ENCODE data around the gene PHACTR1.

DNA sequence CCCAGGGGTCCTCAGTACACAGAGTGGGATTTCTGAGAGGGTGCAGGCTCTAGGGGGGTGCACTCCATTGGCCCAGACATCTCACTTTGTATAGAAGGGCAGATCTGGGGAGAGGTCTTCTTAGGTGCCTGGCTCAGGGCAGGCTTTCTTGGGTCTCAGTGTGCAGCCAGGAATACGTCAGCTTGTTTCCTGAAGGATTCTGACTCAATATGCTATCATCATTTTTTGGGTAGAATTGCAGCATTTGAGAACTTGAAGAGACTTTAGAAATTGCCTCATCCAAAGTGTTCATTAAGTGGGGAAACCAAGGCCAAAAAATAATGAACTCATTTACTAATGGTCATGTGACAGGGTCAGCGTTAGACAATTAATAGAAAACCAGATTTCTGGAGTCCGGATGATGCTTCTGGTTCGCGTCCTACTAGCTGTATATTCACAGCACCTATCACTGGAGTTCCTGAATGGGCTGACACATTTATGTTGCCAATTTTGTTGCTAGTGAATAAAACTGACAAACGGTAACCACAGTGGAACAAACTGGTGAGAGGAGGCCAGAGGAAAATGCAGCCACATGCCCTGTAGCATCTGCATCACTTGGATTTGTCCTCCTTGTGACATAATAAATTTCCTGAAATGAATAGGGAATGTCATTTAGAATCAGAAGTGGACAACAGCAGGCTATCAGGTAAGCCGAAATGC is 372.9 kb downstream of the PHACTR1 start:
- no peak for TF ChIP-seq POLR2AphosphoS5 (IDR thresholded peaks at IDR 0.05)
- TF ChIP-seq CTCF (IDR thresholded peaks at IDR 0.05): no peak
- TF ChIP-seq POLR2A (IDR thresholded peaks at IDR 0.05): no peak
- TF ChIP-seq EP300 (IDR thresholded peaks at IDR 0.05): no peak
